ENCODE results near the gene SYNDIG1.

Gene SYNDIG1

GRCh38 chr20:24658920-24659660 lies 189.7 kb downstream of the SYNDIG1 start:
- no peak for DNase-seq (ENCODE audit: low read depth in 2 of 2)

DNA sequence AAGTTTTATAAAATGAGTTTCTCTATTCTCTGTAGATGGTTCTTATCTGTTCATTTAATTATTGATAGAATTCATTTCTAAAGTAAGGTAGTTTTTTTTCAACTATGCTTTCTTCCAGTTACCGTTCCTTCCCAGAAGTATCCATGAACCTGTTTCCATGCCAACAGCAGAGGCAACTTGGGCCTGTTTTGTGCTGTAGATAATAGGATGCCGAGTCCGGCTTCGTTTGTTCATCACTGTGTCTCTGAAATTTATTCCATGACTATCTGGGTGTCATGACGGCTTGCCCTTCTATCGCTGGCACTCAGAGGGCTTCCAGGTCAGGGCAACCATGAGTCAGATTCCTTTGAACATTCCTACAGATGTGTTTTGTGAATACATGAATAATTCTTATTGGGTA lies 190.4 kb downstream of the SYNDIG1 start:
- no peak for DNase-seq (ENCODE audit: low read depth in 2 of 2)

DNA sequence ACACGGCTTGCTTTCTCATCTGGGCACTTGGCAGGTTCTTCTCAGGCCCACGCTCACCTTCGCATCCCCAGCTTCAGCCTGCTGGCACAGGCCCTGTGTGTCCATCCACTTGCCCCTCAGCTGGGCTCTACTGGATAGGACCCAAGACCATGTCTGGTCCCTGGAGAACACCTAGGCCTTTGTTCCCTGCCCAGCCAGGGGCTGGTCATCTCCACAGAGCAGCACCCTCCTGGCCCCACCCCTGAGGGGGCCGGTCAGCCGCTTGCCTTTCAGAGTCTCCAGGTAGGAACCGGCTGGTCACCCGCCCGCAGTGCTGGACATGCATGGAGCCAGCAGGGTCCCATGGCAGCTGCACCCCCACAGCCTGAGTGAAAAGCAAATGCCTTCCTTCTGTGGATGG lies 191.2 kb downstream of the SYNDIG1 start:
- no peak for DNase-seq (ENCODE audit: low read depth in 2 of 2)

DNA sequence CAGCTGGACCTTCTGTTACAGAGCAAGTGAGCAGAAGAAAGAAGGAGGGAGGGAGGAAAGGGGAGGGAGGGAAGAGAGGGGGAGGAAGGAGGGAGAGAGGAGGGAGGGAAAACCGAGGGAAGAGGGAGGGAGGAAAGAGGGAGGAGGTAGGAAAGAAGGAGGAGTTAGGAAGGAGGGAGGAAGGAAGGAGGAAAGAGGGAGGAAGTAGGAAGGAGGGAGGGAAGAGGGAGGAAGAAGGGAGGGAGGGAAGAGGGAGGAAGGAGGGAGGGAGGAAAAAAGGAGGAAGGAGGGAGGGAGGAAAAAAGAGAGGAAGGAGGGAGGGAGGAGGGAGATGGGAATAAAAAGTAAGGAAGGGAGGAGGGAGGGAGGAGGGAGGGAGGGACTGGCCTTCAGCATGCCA lies 191.8 kb downstream of the SYNDIG1 start:
- DNase-seq (ENCODE audit: low read depth in 2 of 2): no peak

- DNase-seq (ENCODE audit: low read depth in 2 of 2): no peak
Measured at GRCh38 chr20:24662322-24662721, 192.9 kb downstream of the SYNDIG1 start.

GRCh38 chr20:24662752-24663365 lies 193.4 kb downstream of the SYNDIG1 start:
- DNase-seq (ENCODE audit: low read depth in 2 of 2): no peak

GRCh38 chr20:24663496-24663895 lies 194.1 kb downstream of the SYNDIG1 start:
- no peak for DNase-seq (ENCODE audit: low read depth in 2 of 2)

DNA sequence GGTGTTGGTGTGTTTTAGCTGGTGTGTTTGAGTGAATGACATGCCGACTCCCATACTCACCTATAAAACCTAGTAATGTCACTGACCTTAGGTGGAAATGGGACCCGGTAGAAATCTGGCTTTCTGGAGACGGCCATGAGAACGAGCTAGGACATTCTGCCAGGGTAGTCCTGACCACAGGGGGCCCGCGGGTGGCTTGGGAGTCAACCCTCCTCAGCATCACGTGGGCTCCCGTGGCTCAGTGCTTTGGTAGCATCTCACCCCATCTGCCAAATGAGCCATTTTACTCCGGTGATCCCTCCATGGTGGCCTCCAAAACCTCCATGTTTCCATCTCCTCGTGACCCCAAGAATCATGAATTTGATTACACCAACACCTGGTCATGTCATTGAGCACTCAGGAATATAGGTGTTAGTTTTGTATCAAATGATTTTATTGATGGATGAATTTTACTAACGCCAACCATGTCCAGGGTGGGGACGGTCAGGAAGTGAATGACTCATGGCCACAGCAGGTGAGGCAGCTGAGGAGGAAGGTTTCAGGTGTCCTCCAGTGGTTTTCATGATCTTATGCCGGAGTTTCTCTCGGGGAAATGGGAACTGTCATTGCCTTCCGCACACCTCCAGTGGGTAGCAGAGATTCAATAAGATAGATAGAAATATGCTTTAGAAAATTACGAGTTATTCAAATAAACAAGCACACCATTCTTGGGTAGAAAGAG lies 195.0 kb downstream of the SYNDIG1 start:
- no peak for DNase-seq (ENCODE audit: low read depth in 2 of 2)

- no peak for DNase-seq (ENCODE audit: low read depth in 2 of 2)
Measured at GRCh38 chr20:24665196-24665595, 195.8 kb downstream of the SYNDIG1 start.

DNA sequence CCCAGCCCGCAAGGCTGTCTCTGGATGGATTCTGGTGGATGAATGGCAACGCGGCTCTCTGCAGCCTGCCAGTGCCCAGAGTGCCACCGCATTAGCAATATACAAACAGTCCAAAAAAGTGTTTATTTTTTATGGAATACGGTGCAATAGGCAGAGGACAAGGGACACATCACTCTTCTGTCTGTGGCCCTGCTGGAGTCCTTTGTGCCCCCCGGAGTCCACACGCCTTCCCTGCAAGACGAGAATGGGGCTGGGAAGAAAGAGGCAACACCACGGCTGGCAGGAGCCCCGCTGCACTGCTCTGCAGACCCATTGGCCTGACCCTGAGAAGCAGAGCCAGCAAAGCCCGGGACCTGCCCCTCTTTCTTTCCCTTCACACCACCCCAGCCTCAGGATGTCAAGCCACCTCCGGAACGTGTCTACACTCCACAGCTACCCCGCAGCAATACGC lies 196.3 kb downstream of the SYNDIG1 start:
- no peak for DNase-seq (ENCODE audit: low read depth in 2 of 2)

- DNase-seq (ENCODE audit: low read depth in 2 of 2): no peak
Measured at GRCh38 chr20:24667689-24668383, 198.4 kb downstream of the SYNDIG1 start.

DNA sequence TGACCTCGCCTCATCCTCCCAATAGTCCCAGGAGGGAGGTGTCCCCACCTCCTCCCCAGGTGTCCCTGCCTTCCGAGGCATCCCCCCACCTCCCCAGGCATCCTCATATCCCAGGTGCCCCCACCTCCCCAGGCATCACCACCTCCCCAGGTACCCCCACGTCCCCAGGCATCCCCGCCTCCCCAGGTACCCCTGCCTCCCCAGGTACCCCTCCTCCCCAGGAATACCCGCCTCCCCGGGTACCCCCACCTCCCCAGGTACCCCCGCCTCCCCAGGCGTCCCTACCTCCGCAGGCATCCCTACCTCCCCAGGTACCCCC lies 198.9 kb downstream of the SYNDIG1 start:
- DNase-seq (ENCODE audit: low read depth in 2 of 2): no peak

DNA sequence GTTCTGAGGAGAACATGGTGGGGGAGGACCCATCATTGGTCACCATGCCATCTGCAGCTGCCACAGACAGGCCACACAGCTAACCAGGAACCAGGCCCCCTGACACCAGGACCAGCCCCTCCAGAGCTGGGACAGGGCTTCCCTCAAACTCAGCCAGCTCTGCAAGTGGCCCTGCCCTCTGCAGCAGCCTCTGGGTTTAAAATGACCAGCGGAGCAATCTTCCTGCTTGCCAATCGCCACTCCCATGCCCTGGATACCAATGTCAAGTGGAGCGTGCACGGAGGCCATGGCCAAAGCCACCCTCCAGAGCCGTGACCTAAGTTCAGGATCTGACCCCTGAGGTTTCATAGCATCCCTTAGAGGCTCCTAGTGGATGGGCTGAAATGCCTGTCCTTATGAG lies 199.4 kb downstream of the SYNDIG1 start:
- no peak for DNase-seq (ENCODE audit: low read depth in 2 of 2)

- no peak for DNase-seq (ENCODE audit: low read depth in 2 of 2)
Measured at GRCh38 chr20:24669701-24670100, 200.3 kb downstream of the SYNDIG1 start.

- no peak for DNase-seq (ENCODE audit: low read depth in 2 of 2)
Measured at GRCh38 chr20:24670341-24670872, 201.0 kb downstream of the SYNDIG1 start.

DNA sequence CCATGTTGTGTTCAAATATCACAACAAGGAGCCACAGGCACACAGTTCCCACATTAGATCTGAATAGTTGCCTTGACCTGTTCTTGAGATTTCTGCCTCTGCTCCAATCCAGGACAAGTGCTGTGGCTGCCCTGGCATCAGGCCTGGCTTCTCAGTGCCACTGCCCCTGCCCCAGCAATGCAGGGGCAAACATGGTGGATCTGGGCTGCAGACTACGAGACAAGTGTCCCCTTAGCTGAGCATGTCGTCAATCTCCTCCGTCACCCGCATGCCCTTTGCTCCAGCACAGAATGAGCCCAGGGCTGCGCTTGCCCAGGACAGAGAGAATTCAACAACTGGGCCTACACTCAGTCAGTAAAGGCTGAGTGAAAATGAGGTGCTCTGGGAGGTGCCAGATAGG lies 201.6 kb downstream of the SYNDIG1 start:
- DNase-seq (ENCODE audit: low read depth in 2 of 2): no peak

- DNase-seq (ENCODE audit: low read depth in 2 of 2): no peak
Measured at GRCh38 chr20:24672181-24672880, 202.9 kb downstream of the SYNDIG1 start.

DNA sequence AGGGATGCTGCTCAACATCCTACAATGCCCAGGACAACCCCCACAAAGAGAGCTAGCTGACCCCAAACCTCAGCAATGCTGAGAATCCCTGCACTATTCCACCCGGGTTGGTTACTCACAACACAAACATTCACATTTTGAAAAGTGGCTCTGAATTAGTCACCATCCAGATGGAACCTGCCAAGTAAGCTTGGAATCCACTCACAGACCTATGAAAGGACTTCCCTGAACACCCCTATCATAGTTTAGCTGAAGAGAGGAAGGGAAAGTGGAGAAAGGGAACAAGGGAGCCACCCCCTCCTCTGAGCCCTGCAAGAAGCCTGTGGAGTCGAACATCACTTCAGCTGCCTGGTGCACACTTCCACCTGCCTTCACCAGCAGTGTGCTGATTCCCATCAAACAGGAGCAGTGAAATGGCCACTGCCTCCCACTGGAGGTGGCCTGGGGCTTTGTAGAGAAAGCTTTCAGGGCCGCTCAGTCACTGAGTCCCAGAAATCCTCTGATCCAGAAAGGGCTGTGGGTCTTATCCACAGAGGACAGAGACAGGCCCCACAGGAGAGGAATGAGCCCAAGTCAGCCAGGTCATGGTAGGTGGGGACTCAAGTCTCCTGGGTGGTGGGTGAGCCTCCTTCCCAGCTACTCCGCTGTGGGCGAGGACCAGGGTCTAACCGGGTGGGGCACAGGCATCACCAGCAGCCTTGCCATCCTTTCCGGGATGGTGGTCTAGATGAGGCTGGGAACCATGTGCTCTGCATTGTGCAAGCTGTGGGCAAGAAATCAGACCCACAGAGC lies 203.7 kb downstream of the SYNDIG1 start:
- DNase-seq (ENCODE audit: low read depth in 2 of 2): no peak

- no peak for DNase-seq (ENCODE audit: low read depth in 2 of 2)
Measured at GRCh38 chr20:24673678-24674570, 204.5 kb downstream of the SYNDIG1 start.

All from stimulated activated CD4-positive, alpha-beta T cell treated with anti-CD3 and anti-CD28 coated beads, Interleukin-15, amount 100 ng/mL, for 48 hours (primary cell).